Prostate gland (tissue), 2 donors: ENCODE measurements around the gene MASP1. TPM values are rescaled to one million over a fixed set of nuclear protein-coding genes. Genes with fewer than 3 reads are reported as not detected.

ENCODE experiments used
- DNase-seq: peaks from one replicate; pipeline ENCODE4 v3.0.0-alpha.2; 2019; ENCODE audit warnings: low spot score
- H3K27ac ChIP-seq, 2 donors: fragments of 200-600 bp; sonication (generic); 2 replicates each; pipeline ENCODE4 v1.5.1; 2017 to 2019
- H3K27me3 ChIP-seq: fragments of 200-600 bp; sonication (generic); replicated peaks from 2 replicates; pipeline ENCODE4 v1.5.1; 2019; ENCODE audit not compliant: insufficient read depth
- H3K36me3 ChIP-seq, 2 donors: fragments of 200-600 bp; sonication (generic); 1 replicate in 1 of 2; 2 replicates in 1 of 2; pipeline versions ENCODE4 v1.5.1 to v1.8.1; 2017 to 2019
- H3K4me1 ChIP-seq: fragments of 200-600 bp; sonication (generic); replicated peaks from 2 replicates; pipeline ENCODE4 v1.5.1; 2019
- H3K4me3 ChIP-seq, 2 donors: fragments of 200-600 bp; sonication (generic); 2 replicates each; pipeline ENCODE4 v1.5.1; 2017 to 2019
- H3K9me3 ChIP-seq: fragments of 200-600 bp; sonication (generic); 2 replicates; pipeline ENCODE4 v1.5.1; 2017
- CTCF ChIP-seq, 4 experiments: fragments of 200-600 bp in 2 of 4; fragments of 450-650 bp in 2 of 4; sonication (generic) in 2 of 4; IDR thresholded peaks; 1 replicate in 3 of 4; 2 replicates in 1 of 4; pipeline ENCODE4 v1.5.1; 2016 to 2019; ENCODE audit warnings: antibody characterized with exemption in 4 of 4, mild to moderate bottlenecking in 2 of 4, moderate library complexity in 2 of 4
- POLR2A ChIP-seq: fragments of 450-650 bp; IDR thresholded peaks from one replicate; pipeline ENCODE4 v1.6.1; 2016; ENCODE audit warnings: antibody characterized with exemption, mild to moderate bottlenecking
- POLR2AphosphoS5 ChIP-seq: sonication (generic); formaldehyde crosslinking; IDR thresholded peaks from one replicate; pipeline ENCODE4 v1.6.1; 2017; ENCODE audit warnings: antibody characterized with exemption
- WGBS: methylation state at CpG from one replicate; pipeline ENCODE4 v1.1.5; 2018; 5-methylcytosine and 5-hydroxymethylcytosine counted together
- intact Hi-C: fragments of 100-400 bp; cut with DNase I; formaldehyde crosslinking; loops from one replicate; pipeline ENCODE4 v1.14.2; 2022
- total RNA-seq, 2 donors: library from RNA; depleted of rRNA; stranded (reverse); fragments of >200 nt; gene quantifications; one replicate each; pipeline ENCODE4 v1.1.0, GENCODE V29; 2016

Gene MASP1
- total RNA-seq, 2 donors from 2014 or later, result 22.1 to 27.3 TPM

DNA sequence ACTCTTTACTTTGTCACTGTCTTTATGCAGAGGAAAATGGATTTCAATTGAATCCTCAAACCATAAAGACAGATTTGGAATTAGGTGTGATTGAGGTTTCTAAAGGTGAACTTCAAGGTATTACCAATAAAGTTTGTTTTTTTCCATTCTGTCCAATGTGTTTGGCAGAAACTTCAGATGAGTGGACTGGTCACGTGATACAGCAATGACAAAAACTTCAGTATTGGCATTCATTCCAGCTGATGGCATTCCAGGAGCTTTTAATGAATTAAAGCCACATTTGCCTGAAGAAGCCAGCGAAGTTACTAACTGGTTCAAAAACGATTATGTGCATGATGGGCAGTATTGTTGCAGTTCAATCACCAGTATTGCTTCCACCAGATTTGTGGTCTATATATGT, 4.5 kb upstream of the MASP1 start:
- Histone ChIP-seq H3K27ac (no peak overlapping the region), H3K4me3 (no peak overlapping the region), H3K9me3 (no peaks in the 10 kb centered on the region), H3K27me3 (no peaks in the 10 kb centered on the region), H3K4me1 (no peaks in the 10 kb centered on the region), H3K36me3 (no peaks in the 10 kb centered on the region)
- 61% methylated on average over 3 of the region's 3 CpGs for WGBS
- intact Hi-C loops, result loop anchor here (10.0 kb wide), 1 partner anchor 81 kb away; no protein-coding TSS in a partner anchor
- no peak for TF ChIP-seq CTCF (IDR thresholded peaks at IDR 0.05)
- no peak for TF ChIP-seq POLR2A
- TF ChIP-seq POLR2AphosphoS5, result no peak
- DNase-seq, result no peak

DNA sequence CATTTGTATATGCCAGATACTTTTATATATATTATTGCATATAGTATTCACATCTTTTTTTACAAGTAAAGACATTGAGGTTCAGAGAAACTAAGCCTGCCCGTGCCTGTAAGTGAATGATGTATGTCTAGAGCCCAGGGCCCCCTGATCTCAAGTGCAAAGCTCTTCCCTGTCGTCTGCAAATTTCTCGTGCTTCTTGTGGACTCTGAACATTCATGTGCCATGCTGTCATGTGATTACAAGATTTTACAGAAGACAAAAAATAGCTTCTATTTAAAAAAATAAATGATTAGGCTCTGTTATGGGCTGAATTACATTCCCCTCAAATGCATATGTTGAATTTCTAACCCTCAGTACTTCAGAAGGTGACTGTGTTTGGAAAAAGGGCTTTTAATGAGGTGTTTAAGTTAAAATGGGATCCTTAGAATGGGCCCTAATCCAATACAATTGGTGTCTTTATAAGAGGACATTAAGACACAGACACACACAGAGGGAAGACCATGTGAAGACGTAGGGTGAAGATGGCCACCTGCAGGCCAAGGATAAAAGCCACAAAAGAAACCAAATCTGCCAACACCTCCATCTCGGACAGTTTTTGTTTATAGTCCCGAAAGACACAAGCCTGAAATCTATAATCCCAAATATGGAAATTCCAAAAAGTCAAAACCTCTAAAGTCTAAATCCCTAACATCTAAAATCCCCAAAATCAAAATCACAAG, 3.9 kb upstream of the MASP1 start:
- no peak overlapping the region for H3K4me3 ChIP-seq
- intact Hi-C loops, result loop anchor here (10.0 kb wide), 1 partner anchor 81 kb away; no protein-coding TSS in a partner anchor
- H3K4me1 ChIP-seq, result no peaks in the 10 kb centered on the region
- TF ChIP-seq POLR2AphosphoS5 (no peak), POLR2A (no peak), CTCF (IDR thresholded peaks at IDR 0.05) (peak in 2 of 4 experiments; percentile 15 to 24)
- H3K36me3 ChIP-seq, result no peaks in the 10 kb centered on the region
- H3K27ac ChIP-seq, result no peak overlapping the region
- no peak for DNase-seq
- no peaks in the 10 kb centered on the region for H3K27me3 ChIP-seq
- WGBS, result 71% methylated on average over 6 of the region's 6 CpGs
- H3K9me3 ChIP-seq, result no peaks in the 10 kb centered on the region

DNA sequence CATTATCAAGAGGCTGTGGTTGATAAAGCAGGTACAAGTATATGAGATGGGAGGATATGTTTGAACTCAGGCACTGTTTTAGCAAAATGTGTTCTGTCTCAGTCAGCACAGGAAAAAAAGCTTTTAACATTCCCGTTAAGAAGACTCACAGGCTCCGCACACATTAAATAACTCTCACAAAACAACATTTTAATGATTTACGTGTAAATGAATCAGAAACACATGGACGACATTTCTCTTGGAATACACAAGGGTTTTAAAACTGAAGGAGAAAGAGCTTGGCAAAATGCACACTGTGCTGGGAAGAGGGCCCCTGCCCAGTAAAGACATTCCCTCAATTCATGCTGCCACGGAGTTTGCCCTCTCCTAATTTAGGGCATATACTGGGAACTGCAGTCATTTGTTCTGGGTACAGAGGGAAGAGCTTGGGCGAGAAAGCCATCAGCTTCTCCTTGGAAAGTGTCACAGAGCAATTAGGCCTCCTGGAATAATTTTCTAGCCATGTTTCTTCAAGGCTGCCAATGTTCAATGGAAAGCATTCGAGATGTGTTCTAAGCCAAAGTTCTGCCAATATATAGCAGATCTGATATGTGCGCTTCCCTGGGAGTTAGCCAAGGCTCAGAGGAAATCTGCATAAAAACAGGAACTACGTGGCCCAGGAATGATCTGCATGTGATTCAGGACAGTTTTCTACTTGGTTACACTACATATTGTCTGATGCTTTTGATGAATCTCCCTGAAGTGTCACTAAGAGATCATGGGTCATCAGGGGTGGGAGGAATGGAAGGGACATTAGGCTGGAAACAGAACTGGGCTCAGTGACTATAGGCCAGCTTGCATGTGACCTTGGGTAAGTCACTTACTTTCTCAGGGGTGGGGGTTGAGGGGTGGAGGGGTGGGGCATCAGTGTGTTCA, 2.2 kb upstream of the MASP1 start:
- no peak for DNase-seq
- intact Hi-C loops, result loop anchor here (10.0 kb wide), 1 partner anchor 79 kb away; no protein-coding TSS in a partner anchor
- no peaks in the 10 kb centered on the region for H3K27me3 ChIP-seq
- no peak for TF ChIP-seq CTCF (IDR thresholded peaks at IDR 0.05)
- TF ChIP-seq POLR2AphosphoS5, result no peak
- TF ChIP-seq POLR2A, result no peak
- peak overlapping the region; percentile 29 to 32 for H3K27ac ChIP-seq
- H3K9me3 ChIP-seq, result no peaks in the 10 kb centered on the region
- 63% methylated on average over 9 of the region's 9 CpGs for WGBS
- no peaks in the 10 kb centered on the region for H3K36me3 ChIP-seq
- no peak overlapping the region for H3K4me3 ChIP-seq
- no peaks in the 10 kb centered on the region for H3K4me1 ChIP-seq

DNA sequence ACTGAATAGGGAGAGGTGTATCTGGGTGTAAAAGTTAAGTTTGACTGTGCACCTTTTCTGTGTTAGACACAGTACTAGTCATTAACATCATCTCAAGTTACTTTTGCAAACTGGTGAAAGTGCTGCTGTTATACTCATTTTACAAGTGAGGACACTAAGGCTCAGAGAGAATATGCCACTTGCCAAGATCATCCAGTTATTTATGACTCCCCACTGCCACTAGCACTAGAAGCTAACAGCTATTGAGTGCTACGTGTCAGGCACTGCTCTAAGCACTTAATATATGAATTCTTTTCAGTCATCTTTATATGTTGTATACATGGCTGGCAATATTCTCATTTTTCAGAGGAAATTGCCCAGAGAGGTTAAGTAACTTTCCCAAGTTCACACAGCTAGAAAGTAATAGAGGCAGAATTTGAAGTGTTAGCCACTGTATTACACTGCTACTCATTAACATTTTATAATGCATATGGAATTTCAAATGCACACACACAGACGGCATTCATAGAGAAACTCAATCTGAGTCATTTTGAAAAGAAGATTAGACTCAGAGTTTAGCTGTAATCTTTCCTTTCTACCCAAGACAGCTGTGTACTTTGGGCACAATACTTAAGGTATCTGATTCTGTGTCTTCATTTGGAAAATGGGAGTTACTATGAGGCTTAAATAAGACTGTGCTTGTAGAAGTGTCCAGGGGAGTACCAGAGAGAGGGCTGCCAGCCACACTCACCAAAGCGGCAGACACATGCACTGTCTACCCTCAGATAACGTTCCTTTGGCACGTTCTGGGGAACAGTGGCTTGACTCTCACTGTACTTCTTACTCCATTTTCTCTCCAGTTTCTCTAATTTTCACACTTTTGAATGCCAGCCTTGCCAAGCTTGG, 1.3 kb upstream of the MASP1 start:
- H3K36me3 ChIP-seq, result no peaks in the 10 kb centered on the region
- H3K4me1 ChIP-seq, result no peaks in the 10 kb centered on the region
- 55% methylated on average over 5 of the region's 5 CpGs for WGBS
- peak overlapping the region; percentile 32 to 47 for H3K27ac ChIP-seq
- TF ChIP-seq POLR2A, result no peak
- no peak for TF ChIP-seq CTCF (IDR thresholded peaks at IDR 0.05)
- no peak for TF ChIP-seq POLR2AphosphoS5
- H3K27me3 ChIP-seq, result no peaks in the 10 kb centered on the region
- intact Hi-C loops, result loop anchor here (10.0 kb wide), 1 partner anchor 78 kb away; no protein-coding TSS in a partner anchor
- no peaks in the 10 kb centered on the region for H3K9me3 ChIP-seq
- no peak overlapping the region for H3K4me3 ChIP-seq
- DNase-seq, result no peak
